HG02642 (cell line): ENCODE measurements around the gene MXRA8.
"Not testable (repeated sequence)": the region's sequence is repeated elsewhere in the genome, so short reads cannot be mapped to it uniquely, and the experiment has no call there.

Experiments used
- ATAC-seq: cut with Tn5 transposase; IDR thresholded peaks from one replicate; pipeline ENCODE4 v1.9.1; 2021; ENCODE audit warnings: mild to moderate bottlenecking; ENCODE audit not compliant: unreplicated experiment, poor library complexity

The MXRA8 gene

GRCh38 chr1:1370771-1371300, 12.5 kb upstream of the MXRA8 start:
- no peak for ATAC-seq

GRCh38 chr1:1370094-1370493, 11.7 kb upstream of the MXRA8 start:
- ATAC-seq: not testable (repeated sequence)

GRCh38 chr1:1367315-1367714, 9.0 kb upstream of the MXRA8 start:
- no peak for ATAC-seq

GRCh38 chr1:1366699-1367066, 8.3 kb upstream of the MXRA8 start:
- no peak for ATAC-seq

- ATAC-seq: no peak
These were observed 7.7 kb upstream of the MXRA8 start for GRCh38 chr1:1365875-1366698.

GRCh38 chr1:1364266-1364665, 5.9 kb upstream of the MXRA8 start:
- ATAC-seq: no peak

GRCh38 chr1:1361982-1362423, 3.6 kb upstream of the MXRA8 start:
- no peak for ATAC-seq

- no peak for ATAC-seq
These were observed 3.1 kb upstream of the MXRA8 start for GRCh38 chr1:1361233-1361981.

GRCh38 chr1:1360506-1361169, 2.3 kb upstream of the MXRA8 start:
- no peak for ATAC-seq

- ATAC-seq: no peak
These were observed 1.5 kb upstream of the MXRA8 start for GRCh38 chr1:1359664-1360468.

GRCh38 chr1:1359308-1359663, 931 bp upstream of the MXRA8 start:
- ATAC-seq: no peak

GRCh38 chr1:1357871-1358432, 403 bp downstream of the MXRA8 start:
- no peak for ATAC-seq

GRCh38 chr1:1356796-1357401, 1.5 kb downstream of the MXRA8 start:
- ATAC-seq: no peak

- ATAC-seq: no peak
These were observed 2.1 kb downstream of the MXRA8 start for GRCh38 chr1:1356166-1356795.

GRCh38 chr1:1355416-1355815, 2.9 kb downstream of the MXRA8 start:
- ATAC-seq: no peak

- no peak for ATAC-seq
These were observed 3.8 kb downstream of the MXRA8 start for GRCh38 chr1:1354271-1355247.

GRCh38 chr1:1353389-1354151, 4.8 kb downstream of the MXRA8 start:
- ATAC-seq: no peak
